Naive B cell (primary cell): ENCODE results near the gene FKBP1B. TPM values are rescaled to one million over a fixed set of nuclear protein-coding genes. Genes with fewer than 3 reads are reported as not detected.

Source experiments
- ATAC-seq, 2 donors: fragments of 150-1000 bp; cut with Tn5 transposase; 2 replicates each; pipeline ENCODE4 v1.10.0; 2021; ENCODE audit warnings: low read depth in 2 of 2, mild to moderate bottlenecking in 2 of 2, moderate library complexity in 2 of 2
- DNase-seq: peaks from one replicate; pipeline ENCODE4 v3.0.0; 2022
- H3K27ac Mint-ChIP-seq, 6 donors: one replicate each; pipeline ENCODE4 v1.8.0; 2020 to 2022; ENCODE audit warnings: mild to moderate bottlenecking in 6 of 6, mixed read lengths in 6 of 6, moderate library complexity in 5 of 6, inconsistent platforms in 2 of 6
- H3K27me3 Mint-ChIP-seq, 3 donors: one replicate each; pipeline ENCODE4 v1.8.0; 2021 to 2022; ENCODE audit warnings: mixed read lengths in 3 of 3, mild to moderate bottlenecking in 1 of 3
- H3K36me3 Mint-ChIP-seq, 2 donors: one replicate each; pipeline ENCODE4 v1.8.0; 2020 to 2022; ENCODE audit warnings: mixed read lengths in 2 of 2, inconsistent platforms in 1 of 2, mild to moderate bottlenecking in 1 of 2
- H3K4me1 Mint-ChIP-seq, 3 donors: one replicate each; pipeline ENCODE4 v1.8.0; 2020 to 2022; ENCODE audit warnings: mixed read lengths in 3 of 3, inconsistent platforms in 1 of 3, mild to moderate bottlenecking in 1 of 3, moderate library complexity in 1 of 3
- H3K4me3 Mint-ChIP-seq, 8 donors: one replicate each; pipeline ENCODE4 v1.8.0; 2020 to 2022; ENCODE audit warnings: mild to moderate bottlenecking in 8 of 8, mixed read lengths in 8 of 8, moderate library complexity in 8 of 8, inconsistent platforms in 2 of 8
- H3K9me3 Mint-ChIP-seq, 7 donors: one replicate each; pipeline ENCODE4 v1.8.0; 2020 to 2022; ENCODE audit warnings: mixed read lengths in 7 of 7, mild to moderate bottlenecking in 5 of 7, inconsistent platforms in 2 of 7, moderate library complexity in 1 of 7
- polyA plus RNA-seq, 6 donors: library from polyadenylated mRNA; unstranded; fragments of 300-500 nt; fragmentation: Illumina TruSeq; gene quantifications; one replicate each; pipeline ENCODE4 v1.2.3, GENCODE V29; 2021; ENCODE audit warnings: low read depth in 6 of 6

Gene FKBP1B
- polyA plus RNA-seq, 6 donors from 2014 or later, result 1.4 to 2.4 (median 1.4) TPM; not detected in 1

DNA sequence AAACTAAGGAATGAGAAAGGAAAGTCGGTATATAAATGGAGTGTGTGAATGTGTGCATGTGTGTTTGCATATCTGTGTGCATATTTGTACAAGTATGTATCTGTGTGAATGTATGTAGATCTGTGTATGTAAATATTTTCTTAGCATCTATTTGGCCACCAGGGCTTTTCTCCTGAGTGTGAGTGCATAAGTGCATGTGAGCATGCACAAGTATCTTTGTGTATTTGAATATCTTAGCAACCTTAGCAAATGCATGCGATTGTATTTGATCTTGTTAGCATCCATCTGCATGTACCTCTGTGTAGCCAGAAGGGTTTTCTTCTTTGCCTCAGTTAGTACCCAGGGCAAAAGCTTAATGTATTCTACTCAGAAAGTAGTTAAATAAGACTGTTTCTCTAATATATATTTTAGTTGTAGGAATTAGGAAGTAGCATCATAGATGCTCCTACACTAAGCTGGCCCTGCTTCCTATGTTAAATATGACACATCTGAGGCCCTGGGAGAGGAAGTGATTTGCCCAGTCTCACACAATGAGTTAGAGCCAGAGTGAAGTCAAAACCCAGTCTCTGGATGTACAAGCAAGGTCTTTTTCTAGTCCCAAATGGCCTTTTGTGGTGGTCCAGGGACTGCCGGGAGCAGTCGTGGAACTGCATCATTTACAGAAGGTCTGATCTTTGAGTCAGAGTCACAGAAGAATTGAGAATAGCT lies 9.2 kb downstream of the FKBP1B start:
- Mint-ChIP-seq H3K27ac (no peak overlapping the region), H3K36me3 (no peaks in the 10 kb centered on the region), H3K27me3 (peaks cover 0 to 12% (median 0%) of the 10 kb centered on the region in 3 donors), H3K4me1 (no peaks in the 10 kb centered on the region), H3K9me3 (peaks cover 0 to 2% (median 0%) of the 10 kb centered on the region in 7 donors), H3K4me3 (no peak overlapping the region)
- DNase-seq (no peak), ATAC-seq (no peak)

DNA sequence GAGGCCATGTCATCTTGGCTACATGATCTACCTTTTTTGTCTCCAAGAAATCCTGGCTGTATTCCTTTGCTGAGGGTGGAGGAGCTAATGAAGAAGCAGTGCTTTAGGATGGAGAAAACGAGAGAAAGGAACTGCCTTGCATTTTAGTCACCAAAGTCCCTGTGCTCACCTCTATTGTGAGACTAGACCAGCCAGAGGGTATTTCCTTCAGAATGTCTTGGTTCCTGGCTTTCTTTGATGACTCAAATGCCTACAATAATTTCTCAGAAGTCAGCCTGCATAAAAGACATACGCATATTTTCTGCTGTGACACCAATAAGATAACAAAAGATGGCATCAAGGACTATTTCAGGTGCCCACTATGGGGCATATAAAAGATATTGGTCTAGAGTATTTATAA lies 15.8 kb downstream of the FKBP1B start:
- no peaks in the 10 kb centered on the region for H3K9me3 Mint-ChIP-seq
- H3K4me1 Mint-ChIP-seq, result peaks cover 0 to 6% (median 0%) of the 10 kb centered on the region in 3 donors
- H3K4me3 Mint-ChIP-seq, result no peak overlapping the region
- peaks cover 0 to 4% of the 10 kb centered on the region in 2 donors for H3K36me3 Mint-ChIP-seq
- DNase-seq, result no peak
- ATAC-seq, result no peak
- peaks cover 0 to 4% (median 0%) of the 10 kb centered on the region in 3 donors for H3K27me3 Mint-ChIP-seq
- no peak overlapping the region for H3K27ac Mint-ChIP-seq

DNA sequence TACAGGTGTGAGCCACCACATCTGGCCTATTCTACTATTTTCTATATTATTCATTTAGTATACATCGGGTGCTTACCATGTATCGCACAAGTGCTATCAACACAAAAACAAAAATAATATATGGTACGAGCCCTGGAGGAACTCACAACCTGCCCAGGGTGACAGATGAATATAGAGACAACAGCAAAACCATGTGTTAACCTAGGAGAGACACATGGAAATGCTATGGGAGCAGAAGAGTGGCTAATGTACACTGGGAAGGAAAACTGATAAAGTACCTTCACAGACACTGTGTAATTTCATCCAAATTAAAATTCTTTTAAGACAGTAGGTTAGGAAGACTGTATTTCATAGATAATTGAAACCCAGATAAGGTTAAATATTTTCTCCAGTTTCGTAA lies 22.7 kb downstream of the FKBP1B start:
- Mint-ChIP-seq H3K27ac (no peak overlapping the region), H3K36me3 (no peaks in the 10 kb centered on the region), H3K4me3 (peak overlapping the region in 1 of 8 donors; percentile 70), H3K4me1 (peaks cover 15 to 35% (median 25%) of the 10 kb centered on the region in 3 donors), H3K9me3 (no peaks in the 10 kb centered on the region), H3K27me3 (no peaks in the 10 kb centered on the region)
- DNase-seq, result no peak
- no peak for ATAC-seq

DNA sequence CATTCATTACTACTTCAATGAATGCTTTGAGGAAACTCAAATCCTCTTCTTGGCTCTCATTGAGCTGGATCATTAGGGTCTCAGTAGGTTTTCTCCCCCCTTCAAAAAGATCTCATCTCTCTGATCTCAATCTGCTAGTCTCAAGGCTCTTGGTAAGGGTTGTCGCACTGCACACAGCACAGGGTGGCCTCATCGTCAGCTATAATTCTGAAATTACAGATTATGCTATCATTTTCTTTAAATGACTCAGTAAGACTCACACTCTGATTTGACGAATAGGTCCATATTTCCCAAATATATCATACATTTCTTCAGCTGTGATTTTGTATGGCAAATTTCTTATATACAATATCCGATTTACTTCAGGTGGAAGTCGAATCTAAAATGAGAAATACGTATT lies 24.3 kb downstream of the FKBP1B start:
- H3K36me3 Mint-ChIP-seq, result no peaks in the 10 kb centered on the region
- peaks cover 20 to 43% (median 31%) of the 10 kb centered on the region in 3 donors for H3K4me1 Mint-ChIP-seq
- H3K27me3 Mint-ChIP-seq, result no peaks in the 10 kb centered on the region
- DNase-seq (no peak), ATAC-seq (no peak)
- H3K4me3 Mint-ChIP-seq, result peak overlapping the region in 2 of 8 donors; percentile 26 to 70
- peak overlapping the region in 1 of 6 donors; percentile 84 for H3K27ac Mint-ChIP-seq
- H3K9me3 Mint-ChIP-seq, result no peaks in the 10 kb centered on the region

DNA sequence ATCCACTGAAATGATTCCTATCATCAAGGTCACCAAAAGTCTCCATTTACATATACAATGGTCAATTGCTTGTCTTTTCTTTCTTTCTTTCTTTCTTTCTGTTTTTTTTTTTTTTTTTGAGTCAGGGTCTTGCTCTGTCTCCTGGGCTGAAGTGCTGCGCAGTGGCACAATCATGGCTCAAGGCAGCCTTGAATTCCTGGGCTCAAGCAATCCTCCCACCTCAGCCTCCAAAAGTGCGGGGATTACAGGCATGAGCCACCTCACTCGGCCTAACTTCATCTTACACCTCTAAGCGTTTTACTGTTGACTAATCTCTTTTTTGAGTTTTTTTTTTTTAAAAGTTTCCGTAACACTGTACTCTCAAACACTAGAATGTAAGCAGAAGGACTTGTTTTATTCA lies 25.7 kb downstream of the FKBP1B start:
- Mint-ChIP-seq H3K9me3 (no peaks in the 10 kb centered on the region), H3K4me3 (peak overlapping the region; percentile 96 to 99 (median 98)), H3K36me3 (no peaks in the 10 kb centered on the region), H3K27me3 (no peaks in the 10 kb centered on the region), H3K4me1 (peaks cover 20 to 43% (median 24%) of the 10 kb centered on the region in 3 donors), H3K27ac (peak overlapping the region in 4 of 6 donors; percentile 96 to 98 (median 98))
- no peak for DNase-seq
- ATAC-seq, result no peak

DNA sequence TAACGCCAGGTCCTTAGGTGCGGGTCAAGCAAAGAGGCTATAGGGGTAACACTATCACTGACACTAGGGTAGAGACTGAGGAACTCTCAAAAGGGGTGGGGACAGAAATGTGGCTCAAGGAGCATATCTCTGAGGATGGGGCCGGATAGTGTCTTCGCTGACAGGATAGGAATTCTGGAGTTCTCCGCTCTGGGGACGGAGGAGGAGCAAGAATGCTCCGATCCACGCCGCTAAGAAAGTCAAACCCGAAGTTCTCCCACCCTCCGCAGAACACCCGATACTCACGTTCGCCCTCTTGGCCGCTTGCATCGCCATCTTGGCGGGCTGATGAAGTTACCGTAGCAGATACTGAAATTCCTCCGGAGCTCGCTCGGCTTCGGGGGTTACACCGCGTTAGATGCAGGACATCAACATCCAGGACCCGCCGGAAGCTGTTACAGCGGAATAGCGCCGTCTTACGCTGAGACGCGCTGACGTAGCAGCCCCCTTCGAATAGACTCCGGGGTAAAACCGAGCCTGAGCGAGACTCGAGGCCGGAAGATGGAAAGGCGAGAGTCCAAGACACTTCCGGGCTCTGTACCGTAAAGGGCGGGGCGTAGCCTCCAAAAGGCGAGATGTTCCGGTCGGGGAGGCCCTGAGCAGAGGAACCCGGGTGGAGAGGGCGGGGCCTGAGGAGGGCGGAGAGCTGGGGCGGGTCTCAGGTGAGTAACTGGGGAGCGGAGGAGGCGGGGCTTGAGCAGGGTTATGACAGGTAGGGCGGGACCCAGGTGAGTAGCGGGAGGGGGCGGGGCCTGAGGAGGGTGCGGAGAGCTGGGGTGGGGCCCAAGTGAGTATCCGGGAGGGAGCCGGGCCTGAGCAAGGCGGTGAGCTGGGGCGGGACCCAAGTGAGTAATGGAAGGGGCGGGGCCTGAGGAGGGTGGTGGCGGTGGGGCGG lies 26.6 kb downstream of the FKBP1B start, which contains the start of gene SF3B6:
Gene SF3B6 (minus strand): TSS at position 412 of the 934 bp plus-strand sequence. CDS start 97 bp downstream, at position 315.
- DNase-seq, result peak; percentile 99
- peak; percentile 80 to 81 for ATAC-seq
- H3K27ac Mint-ChIP-seq, result peak within 1 kb of the TSS; percentile 96 to 99 (median 98)
- H3K4me3 Mint-ChIP-seq, result peak within 1 kb of the TSS; percentile 96 to 99 (median 98)
- H3K27me3 Mint-ChIP-seq, result no peaks in the 10 kb centered on the region
- no peaks in the 10 kb centered on the region for H3K9me3 Mint-ChIP-seq
- no peaks in the 10 kb centered on the region for H3K36me3 Mint-ChIP-seq
- peaks cover 20 to 43% (median 24%) of the 10 kb centered on the region in 3 donors for H3K4me1 Mint-ChIP-seq

DNA sequence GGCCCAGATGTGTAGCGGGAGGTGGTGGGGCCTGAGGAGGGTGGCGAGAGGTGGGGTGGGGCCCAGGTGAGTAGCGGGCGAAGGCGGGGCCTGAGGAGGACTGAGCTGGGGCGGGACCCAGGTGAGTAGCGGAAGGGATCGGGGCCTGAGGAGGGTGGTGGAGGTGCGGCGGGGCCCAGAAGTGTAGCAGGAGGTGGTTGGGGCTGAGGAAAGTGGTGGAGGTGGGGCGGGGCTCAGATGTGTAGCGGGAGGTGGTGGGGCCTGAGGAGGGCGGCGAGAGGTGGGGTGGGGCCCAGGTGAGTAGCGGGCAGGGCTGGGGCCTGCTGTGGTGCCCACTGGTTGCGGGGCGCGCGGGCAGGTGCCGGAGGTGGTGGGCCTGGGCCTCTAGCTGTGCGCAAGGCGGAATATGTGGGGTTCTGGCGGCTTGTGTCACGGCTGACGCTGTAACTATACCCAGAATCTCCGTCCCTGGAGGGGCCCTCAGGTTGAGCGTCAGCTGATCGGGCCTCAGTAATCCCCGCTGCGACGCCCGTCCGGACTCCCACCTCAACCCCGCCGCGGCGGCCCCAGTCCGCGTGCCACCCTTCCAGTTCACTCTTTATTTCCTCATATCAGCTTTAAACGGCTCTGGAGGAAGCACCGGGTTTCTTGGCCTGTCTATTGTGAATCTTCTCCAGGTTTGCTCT lies 27.5 kb downstream of the FKBP1B start:
- no peak for DNase-seq

DNA sequence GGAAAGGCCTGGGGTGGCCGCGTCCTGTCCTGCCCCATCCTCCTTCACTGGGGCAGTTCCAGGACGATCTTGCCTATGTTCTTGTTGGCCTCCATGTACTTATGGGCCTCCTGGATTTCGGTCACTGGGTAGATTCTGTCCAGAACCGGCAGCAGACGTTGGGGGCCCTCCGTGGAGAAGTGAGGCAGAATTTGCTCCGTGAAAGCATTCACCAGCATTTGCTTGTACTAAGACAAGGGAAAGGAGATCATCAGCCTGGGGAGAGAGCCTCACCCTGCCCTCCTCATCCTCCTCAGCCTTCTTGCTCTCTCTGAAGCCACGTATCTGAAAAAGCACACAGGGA lies 28.0 kb downstream of the FKBP1B start:
- H3K27ac Mint-ChIP-seq, result peak overlapping the region in 5 of 6 donors; percentile 80 to 99 (median 97)
- peaks cover 0 to 7% of the 10 kb centered on the region in 2 donors for H3K36me3 Mint-ChIP-seq
- DNase-seq, result no peak
- ATAC-seq, result no peak
- H3K4me1 Mint-ChIP-seq, result peaks cover 20 to 39% (median 29%) of the 10 kb centered on the region in 3 donors
- H3K27me3 Mint-ChIP-seq, result no peaks in the 10 kb centered on the region
- H3K4me3 Mint-ChIP-seq, result peak overlapping the region; percentile 96 to 99 (median 98)
- no peaks in the 10 kb centered on the region for H3K9me3 Mint-ChIP-seq

More for the DNA sequence above, 27.5 kb downstream of the FKBP1B start:
- peak overlapping the region; percentile 96 to 99 (median 98) for H3K4me3 Mint-ChIP-seq
- H3K27ac Mint-ChIP-seq, result peak overlapping the region; percentile 96 to 99 (median 98)
- no peaks in the 10 kb centered on the region for H3K27me3 Mint-ChIP-seq
- peaks cover 0 to 2% of the 10 kb centered on the region in 2 donors for H3K36me3 Mint-ChIP-seq
- no peaks in the 10 kb centered on the region for H3K9me3 Mint-ChIP-seq
- ATAC-seq, result peak; percentile 22 to 26
- H3K4me1 Mint-ChIP-seq, result peaks cover 20 to 43% (median 24%) of the 10 kb centered on the region in 3 donors

DNA sequence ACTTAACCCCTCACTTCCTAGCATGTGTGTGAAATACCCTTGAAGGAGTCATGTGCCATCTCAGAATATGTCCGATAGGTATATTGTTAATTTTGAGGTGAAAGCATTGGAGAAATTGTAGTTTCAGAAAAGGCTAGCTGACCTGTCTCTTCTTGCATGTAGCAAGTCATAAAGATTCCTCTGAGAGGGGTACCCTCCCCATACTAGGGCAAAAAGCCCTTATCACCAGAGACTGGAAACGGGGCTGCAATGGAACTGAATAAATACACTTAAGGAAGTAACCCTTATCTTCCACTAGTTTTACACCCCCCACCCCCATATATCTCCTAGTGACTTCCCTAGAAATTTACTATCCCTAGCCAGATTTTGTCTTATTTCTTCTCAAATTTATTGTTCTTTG lies 28.3 kb downstream of the FKBP1B start:
- DNase-seq (no peak), ATAC-seq (no peak)
- Mint-ChIP-seq H3K4me1 (peaks cover 20 to 35% (median 29%) of the 10 kb centered on the region in 3 donors), H3K27me3 (no peaks in the 10 kb centered on the region), H3K4me3 (peak overlapping the region; percentile 96 to 99 (median 98)), H3K36me3 (peaks cover 0 to 8% of the 10 kb centered on the region in 2 donors), H3K27ac (peak overlapping the region in 4 of 6 donors; percentile 18 to 97 (median 88)), H3K9me3 (no peaks in the 10 kb centered on the region)

DNA sequence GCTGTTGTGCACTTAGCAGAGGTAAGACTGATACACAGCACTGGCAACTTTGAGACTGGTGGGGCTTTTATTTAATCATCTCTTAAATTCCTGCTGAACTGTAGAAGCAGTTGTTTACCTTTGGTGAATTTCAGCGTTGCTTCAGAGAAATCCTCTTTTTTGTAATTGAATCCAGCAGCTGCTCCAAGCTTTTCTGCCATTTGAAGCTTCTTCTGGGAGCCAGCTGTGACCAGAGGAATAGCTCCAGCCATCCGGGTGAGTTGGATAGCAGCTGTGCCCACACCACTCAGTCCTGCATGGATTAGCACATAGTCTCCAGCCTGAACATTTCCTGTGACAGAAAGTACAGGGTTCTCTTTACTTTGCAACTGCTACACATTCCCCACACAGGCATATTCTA lies 31.2 kb downstream of the FKBP1B start:
- Mint-ChIP-seq H3K9me3 (no peaks in the 10 kb centered on the region), H3K4me1 (peaks cover 19 to 32% (median 24%) of the 10 kb centered on the region in 3 donors), H3K27me3 (no peaks in the 10 kb centered on the region), H3K4me3 (peak overlapping the region in 1 of 8 donors; percentile 61), H3K27ac (no peak overlapping the region), H3K36me3 (peaks cover 0 to 8% of the 10 kb centered on the region in 2 donors)
- DNase-seq (no peak), ATAC-seq (no peak)

DNA sequence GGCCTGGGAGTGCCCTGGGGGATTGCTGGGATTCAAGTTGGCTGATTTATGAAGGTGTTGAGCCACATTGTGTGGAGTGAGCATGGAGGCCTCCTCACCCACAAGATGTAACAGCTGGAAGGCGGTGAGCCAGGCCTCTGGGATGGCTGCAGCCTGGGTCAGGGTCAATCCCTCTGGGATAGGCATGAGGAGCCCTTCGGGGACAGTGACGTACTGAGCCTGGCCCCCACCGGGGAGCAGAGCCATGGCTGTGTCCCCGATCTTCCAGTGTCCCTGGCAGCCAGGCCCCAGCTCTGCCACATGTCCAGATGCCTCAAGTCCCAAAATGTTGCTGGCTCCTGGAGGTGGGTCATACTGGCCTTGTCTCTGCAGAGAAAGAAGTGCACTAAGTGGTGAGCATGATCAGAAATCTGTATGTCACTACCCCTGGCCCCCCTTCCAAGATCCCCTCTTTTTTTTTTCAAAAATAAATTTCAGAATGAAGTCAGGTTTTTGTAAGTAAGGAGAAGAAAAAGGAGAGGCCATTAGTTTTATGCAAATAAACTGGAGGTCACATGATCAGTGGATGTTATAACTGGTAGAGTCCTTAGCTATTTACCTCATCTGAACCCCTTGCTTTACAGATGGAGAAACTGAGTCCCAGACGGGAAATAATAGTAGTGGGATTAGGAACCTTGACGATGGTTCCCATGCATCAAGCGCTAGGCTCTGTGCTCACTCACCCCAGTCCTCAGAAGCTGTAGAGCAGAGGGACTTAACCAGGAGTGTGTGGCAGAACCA lies 33.4 kb downstream of the FKBP1B start:
- Mint-ChIP-seq H3K9me3 (no peaks in the 10 kb centered on the region), H3K4me3 (peak overlapping the region in 6 of 8 donors; percentile 89 to 97 (median 92)), H3K27ac (peak overlapping the region in 3 of 6 donors; percentile 82 to 91 (median 89)), H3K36me3 (peaks cover 0 to 8% of the 10 kb centered on the region in 2 donors), H3K27me3 (no peaks in the 10 kb centered on the region), H3K4me1 (peaks cover 14 to 17% (median 14%) of the 10 kb centered on the region in 3 donors)
- DNase-seq, result no peak
- no peak for ATAC-seq
